Iris pigment epithelial cell (primary cell): Measurements from ENCODE around the gene FDX1.
"Not testable (repeated sequence)": the region's sequence is repeated elsewhere in the genome, so short reads cannot be mapped to it uniquely, and the experiment has no call there.

Source experiments
- DNase-seq: peaks from one replicate; pipeline ENCODE4 v3.0.0-alpha.2; 2011; ENCODE audit warnings: low read depth

The FDX1 gene

DNA sequence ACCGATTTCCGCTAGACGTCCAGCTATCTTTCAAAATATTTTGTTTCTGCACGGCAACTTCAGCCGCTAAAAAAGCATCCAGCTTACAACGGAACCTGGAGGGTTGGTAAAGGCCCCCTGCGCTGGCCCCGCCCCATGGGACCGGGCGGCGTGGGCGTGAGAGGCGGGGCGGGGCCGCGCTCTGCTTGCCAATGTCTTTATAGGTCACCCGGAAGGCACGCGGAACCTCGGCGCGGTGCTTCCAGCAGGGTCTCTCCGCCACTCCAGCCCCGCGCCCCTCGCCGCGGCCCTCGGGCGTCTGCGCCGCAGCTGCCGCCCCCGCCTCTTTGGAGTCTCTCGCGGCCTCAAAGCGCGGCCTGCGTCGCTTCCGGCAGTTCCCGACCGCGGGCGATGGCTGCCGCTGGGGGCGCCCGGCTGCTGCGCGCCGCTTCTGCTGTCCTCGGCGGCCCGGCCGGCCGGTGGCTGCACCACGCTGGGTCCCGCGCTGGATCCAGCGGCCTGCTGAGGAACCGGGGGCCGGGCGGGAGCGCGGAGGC, at the start of gene FDX1:
FDX1 (plus strand) TSS at position 218 of the 536 bp plus-strand sequence; CDS start at position 391, 173 bp downstream.
- DNase-seq, result peak; percentile 87

DNA sequence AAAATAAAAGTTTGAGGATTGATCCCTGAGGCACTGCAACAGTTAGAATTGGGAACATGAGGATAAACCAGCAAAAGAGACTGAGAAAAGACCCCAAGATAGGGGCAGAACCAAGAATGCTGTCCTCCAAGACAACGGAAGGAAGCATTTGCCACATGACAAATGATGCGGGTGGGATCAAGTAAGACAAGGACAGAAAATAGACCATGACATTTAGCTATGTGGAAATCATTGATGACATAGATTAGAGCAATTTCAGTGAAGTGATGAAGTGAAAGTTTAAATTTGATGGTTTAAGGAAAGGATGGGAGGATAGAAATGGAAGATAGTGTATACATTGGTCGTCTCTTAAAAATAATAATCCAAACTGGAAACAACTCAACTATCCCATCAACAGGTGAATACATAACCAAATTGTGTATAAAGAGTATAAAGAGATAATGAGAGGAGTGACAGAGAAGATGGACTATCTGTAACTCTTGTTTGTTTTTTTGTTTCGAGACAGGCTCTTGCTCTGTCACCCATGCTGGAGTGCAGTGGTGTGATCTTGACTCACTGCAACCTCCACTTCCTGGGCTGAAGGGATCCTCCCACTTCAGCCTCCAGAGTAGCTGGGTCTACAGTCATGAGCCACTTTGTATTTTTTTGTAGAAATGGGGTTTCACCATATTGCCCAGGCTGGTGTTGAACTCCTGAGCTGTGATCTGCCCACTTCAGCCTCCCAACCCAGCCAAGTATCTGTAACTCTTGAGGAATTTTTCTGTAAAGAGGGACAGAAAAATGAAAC, 48.7 kb upstream of the FDX1 start:
- DNase-seq, result no peak

DNA sequence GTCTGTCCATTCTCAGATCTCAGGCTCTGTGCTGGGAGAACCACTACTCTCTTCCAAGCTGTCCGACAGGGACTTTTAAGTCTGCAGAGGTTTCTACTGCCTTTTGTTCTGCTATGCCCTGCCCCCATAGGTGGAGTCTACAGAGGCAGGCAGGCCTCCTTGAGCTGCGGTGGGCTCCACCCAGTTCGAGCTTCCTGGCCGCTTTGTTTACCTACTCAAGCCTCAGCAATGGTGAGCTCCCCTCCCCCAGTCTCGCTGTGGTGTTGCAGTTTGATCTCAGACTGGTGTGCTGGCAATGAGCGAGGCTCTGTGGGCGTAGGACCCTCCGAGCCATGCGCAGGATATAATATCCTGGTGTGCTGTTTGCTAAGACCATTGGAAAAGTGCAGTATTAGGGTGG, 41.5 kb upstream of the FDX1 start:
- DNase-seq, result not testable (repeated sequence)

- no peak for DNase-seq
Measured at GRCh38 chr11:110389965-110390364, 39.8 kb upstream of the FDX1 start.

GRCh38 chr11:110392056-110392455, 37.7 kb upstream of the FDX1 start:
- no peak for DNase-seq

DNA sequence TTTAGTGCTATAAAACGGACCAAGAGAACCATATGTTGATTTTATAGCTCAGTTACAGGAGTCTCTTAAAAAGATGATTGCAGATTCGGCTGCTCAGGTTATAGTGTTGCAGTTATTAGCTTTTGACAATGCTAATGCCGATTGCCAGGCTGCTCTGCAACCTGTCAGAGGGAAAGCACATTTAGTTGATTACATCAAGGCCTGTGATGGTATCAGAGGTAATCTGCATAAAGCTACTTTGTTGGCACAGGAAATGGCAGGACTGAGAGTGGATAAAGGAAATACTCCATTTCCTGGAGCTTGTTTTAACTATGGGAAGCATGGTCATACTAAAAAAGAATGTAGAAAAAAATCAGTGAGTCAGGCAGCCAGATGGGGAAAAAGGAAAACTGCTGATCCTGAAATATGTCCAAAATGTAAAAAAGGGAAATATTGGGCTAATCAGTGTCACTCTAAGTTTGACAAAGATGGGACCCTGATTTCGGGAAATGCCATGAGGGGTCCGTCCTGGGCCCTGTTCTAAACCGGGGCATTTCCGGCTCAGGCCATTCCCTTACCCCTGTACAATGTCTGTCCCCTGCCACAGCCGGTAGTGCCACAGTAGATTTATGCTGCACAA, 32.0 kb upstream of the FDX1 start:
- DNase-seq, result not testable (repeated sequence)

DNA sequence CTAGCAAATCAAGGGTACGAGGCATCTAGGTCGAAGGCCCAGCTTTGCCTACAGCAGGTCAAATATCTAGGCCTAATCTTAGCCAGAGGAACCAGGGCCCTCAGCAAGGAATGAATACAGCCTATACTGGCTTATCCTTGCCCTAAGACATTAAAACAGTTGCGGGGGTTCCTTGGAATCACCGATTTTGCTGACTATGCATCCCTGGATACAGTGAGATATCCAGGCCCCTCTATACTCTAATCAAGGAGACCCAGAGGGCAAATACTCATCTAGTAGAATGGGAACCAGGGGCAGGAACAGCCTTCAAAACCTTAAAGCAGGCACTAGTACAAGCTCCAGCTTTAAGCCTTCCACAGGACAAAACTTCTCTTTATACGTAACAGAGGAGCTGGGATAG, 26.2 kb upstream of the FDX1 start:
- DNase-seq, result not testable (repeated sequence)

DNA sequence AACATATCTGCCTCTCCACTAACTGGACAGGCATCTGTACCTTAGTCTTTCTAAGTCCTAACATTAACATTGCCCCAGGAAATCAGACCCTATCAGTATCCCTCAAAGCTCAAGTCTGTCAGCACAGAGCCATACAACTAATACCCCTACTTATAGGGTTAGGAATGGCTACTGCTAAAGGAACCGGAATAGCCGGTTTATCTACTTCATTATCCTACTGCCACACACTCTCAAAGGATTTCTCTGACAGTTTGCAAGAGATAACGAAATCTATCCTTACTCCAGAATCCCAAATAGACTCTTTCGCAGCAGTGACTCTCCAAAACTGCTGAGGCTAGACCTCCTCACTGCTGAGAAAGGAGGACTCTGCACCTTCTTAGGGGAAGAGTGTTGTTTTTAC, 24.1 kb upstream of the FDX1 start:
- DNase-seq, result not testable (repeated sequence)

GRCh38 chr11:110407315-110407714, 22.4 kb upstream of the FDX1 start:
- DNase-seq, result no peak

- DNase-seq, result peak; percentile 78
Measured at GRCh38 chr11:110409174-110409573, 20.6 kb upstream of the FDX1 start.

DNA sequence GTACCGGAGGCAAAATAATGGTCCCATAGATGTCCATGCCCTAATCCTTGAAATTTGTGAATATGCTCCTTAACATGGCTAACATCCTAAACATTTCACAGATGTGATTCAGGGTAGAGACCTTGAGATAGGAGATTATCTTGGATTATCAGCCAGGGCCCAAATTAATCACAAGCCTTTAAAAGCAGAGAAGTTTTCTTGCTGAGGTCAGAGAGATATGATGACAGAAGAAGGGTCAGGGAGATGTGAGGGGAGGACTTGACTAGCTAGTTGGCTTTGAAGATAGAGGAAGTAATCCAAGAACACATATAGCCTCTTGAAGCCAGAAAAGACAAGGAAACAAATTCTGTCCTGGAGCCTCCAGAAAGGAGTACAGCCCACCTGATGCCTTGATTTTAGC, 19.1 kb upstream of the FDX1 start:
- DNase-seq, result peak; percentile 8

DNA sequence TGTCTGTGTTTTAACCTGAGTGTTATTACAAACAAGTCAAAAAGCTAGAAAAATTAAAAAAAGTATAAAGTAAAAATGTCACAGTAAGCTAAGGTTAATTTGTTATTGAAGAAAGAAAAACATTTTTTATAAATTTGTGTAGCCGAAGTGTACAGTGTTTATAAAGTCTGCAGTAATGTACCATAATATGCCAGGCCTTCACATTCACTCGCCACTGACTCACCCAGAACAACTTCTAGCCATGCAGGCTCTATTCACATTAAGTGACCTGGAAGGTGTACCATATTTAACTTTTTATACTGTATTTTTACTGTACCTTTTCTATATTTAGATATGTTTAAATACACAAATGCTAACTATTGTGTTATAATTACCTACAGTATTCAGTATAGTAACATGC, 14.7 kb upstream of the FDX1 start:
- DNase-seq, result peak; percentile 42

- not testable (repeated sequence) for DNase-seq
Measured at GRCh38 chr11:110421658-110422057, 8.1 kb upstream of the FDX1 start.

DNA sequence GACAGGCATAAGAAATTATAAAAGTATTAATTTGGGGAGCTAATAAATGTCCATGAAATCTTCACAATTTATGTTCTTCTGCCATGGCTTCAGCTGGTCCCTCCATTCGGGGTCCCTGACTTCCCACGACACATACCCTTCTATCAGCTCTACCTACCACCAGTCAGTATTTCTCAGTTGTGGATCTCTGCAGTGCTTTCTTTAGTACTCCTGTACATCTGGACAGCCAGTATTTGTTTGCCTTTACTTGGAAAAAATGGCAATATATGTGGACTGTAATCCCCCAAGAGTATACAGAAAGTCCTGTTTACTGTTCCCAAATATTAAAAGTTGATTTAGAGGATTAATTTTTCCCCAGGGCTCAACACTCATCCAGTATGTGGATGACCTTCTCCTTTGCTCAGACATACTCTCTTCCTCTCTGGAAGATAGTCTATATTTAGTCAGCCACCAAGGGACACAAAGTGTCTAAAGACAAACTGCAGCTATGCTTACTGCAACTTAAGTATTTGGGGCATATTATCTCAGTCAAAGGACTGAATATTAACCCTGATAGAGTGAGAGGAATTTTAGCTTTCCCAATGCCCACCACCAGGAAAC, 7.3 kb upstream of the FDX1 start:
- no peak for DNase-seq

- DNase-seq, result no peak
Measured at GRCh38 chr11:110424775-110425444, 4.8 kb upstream of the FDX1 start.

DNA sequence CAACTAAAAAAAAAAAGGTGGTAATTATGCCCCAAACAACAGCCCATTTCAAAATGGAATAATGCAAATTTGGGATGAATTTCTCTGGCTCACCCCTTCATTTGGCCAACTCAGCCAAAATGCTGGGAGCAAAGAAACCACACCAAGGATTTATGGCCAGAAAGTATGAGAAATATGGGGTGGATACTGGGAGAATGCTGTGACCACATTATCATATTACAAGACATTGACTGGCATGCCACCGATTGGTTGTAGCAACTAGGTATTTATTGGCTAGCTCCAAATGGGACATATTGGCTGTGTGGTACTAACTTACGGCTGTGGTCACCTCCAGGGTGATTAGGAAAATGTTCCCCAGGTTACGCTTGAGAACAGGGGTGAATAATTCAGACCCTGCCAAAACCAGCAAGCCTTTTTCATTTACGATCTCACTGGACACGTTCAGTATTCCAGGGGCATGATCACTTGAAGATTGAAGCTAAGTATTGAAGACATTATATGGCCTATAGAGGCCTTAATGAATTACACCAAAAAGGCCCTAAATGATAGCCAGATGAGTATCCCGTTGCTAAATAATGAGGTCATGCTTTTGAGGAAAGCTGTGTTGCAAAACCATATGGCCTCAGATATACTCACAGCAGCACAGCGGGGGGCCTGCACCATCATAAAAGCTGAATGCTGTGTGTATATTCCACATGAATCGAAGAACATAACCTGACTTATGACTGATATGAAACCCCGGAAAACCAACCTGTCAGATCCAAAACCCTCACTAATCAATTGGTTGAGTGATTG, 3.8 kb upstream of the FDX1 start:
- peak; percentile 93 for DNase-seq

DNA sequence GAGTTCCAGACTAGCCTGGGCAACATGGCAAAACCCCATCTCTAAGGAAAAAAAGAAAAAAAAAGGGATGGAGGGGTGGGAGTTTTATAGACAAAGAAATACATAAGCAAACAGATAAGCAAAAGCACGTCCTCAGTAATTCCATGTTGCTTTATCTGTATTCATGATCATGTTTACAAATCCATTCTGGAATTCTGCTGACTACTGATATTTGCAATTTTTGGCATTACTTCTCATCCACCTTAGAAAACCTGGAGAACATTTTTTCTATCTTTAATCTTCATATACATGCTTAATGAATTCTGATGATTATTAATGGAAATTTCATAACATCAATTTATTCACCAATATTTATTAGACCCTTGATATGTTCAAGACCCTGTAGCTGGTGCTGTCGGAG, 1.7 kb upstream of the FDX1 start:
- DNase-seq, result no peak

GRCh38 chr11:110428956-110429730, 605 bp upstream of the FDX1 start:
- no peak for DNase-seq

- peak; percentile 72 for DNase-seq
Measured at GRCh38 chr11:110430267-110431050, 711 bp downstream of the FDX1 start.
